AG04450 (cell line): Measurements from ENCODE around the gene CRYBG3. TPM values are rescaled to one million over a fixed set of nuclear protein-coding genes. Genes with fewer than 3 reads are reported as not detected.

Source experiments
- CTCF ChIA-PET: fragments of 300-600, 350-600 bp; formaldehyde crosslinking; extraction: SDS; loops from one replicate; lab custom pipeline; 2022; ENCODE audit warnings: antibody characterized with exemption, inconsistent platforms; lab: Charles Lee
- POLR2A ChIA-PET: fragments of 350-600 bp; formaldehyde crosslinking; extraction: SDS; loops from one replicate; lab custom pipeline; 2021; ENCODE audit warnings: antibody characterized with exemption, inconsistent platforms; lab: Yijun Ruan, JAX
- DNase-seq: peaks from one replicate; pipeline ENCODE4 v3.0.0-alpha.2; 2011; ENCODE audit warnings: low read depth, low spot score
- H3K27ac ChIP-seq: one replicate; pipeline ENCODE4 v1.5.1; 2012; ENCODE audit warnings: low read depth, low read length, control low read depth
- H3K27me3 ChIP-seq: one replicate; pipeline ENCODE4 v1.6.0; 2012; ENCODE audit warnings: low read length; ENCODE audit not compliant: control insufficient read depth, insufficient read depth
- H3K4me3 ChIP-seq: 2 replicates; pipeline ENCODE4 v1.5.1; 2011; ENCODE audit warnings: mild to moderate bottlenecking, low read depth, low read length, control low read depth
- H3K9me3 ChIP-seq: 2 replicates; pipeline ENCODE4 v1.5.1; 2012; ENCODE audit warnings: low read length; ENCODE audit not compliant: control insufficient read depth, insufficient read depth
- polyA plus RNA-seq: library from polyadenylated mRNA; depleted of rRNA; stranded (reverse); fragments of >200 nt; gene quantifications from 2 replicates; pipeline ENCODE4 v1.2.3, GENCODE V29; 2011
- TF ChIP-seq, protein P1 (sequence below): IDR thresholded peaks from 2 replicates; pipeline ENCODE4 v1.5.1; 2011; ENCODE audit warnings: low read depth, low read length, control low read depth, inconsistent platforms

CRYBG3 gene
- polyA plus RNA-seq, 1 experiment = 9.9 TPM

- POLR2A ChIA-PET = no interaction called here
These were observed 127.3 kb downstream of the CRYBG3 start for GRCh38 chr3:97949110-97949485.

DNA sequence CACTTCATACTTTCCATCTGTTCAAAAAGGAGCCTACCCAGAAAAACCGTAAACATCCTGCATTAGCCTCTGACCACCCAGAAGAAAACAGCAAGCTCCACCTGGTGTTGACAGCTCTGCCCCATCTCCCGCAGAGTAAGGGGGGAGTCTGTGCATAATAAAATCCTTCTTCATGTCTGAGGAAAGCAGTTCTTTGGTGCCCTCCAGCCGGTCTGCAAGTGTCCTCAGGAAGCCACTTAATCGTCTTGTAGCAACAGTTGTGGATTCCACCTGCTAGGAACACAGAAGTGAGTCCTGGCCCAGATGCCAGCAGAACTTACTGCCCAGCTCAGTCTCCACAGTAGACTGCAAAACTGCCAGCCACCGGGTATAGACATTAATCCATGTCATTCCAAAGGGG, 127.9 kb downstream of the CRYBG3 start:
- Histone ChIP-seq H3K4me3 (no peak overlapping the region), H3K27ac (no peak overlapping the region), H3K27me3 (no peaks in the 10 kb centered on the region), H3K9me3 (no peaks in the 10 kb centered on the region)
- TF ChIP-seq, protein P1, sequence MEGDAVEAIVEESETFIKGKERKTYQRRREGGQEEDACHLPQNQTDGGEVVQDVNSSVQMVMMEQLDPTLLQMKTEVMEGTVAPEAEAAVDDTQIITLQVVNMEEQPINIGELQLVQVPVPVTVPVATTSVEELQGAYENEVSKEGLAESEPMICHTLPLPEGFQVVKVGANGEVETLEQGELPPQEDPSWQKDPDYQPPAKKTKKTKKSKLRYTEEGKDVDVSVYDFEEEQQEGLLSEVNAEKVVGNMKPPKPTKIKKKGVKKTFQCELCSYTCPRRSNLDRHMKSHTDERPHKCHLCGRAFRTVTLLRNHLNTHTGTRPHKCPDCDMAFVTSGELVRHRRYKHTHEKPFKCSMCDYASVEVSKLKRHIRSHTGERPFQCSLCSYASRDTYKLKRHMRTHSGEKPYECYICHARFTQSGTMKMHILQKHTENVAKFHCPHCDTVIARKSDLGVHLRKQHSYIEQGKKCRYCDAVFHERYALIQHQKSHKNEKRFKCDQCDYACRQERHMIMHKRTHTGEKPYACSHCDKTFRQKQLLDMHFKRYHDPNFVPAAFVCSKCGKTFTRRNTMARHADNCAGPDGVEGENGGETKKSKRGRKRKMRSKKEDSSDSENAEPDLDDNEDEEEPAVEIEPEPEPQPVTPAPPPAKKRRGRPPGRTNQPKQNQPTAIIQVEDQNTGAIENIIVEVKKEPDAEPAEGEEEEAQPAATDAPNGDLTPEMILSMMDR = no peak
- DNase-seq = no peak
- POLR2A ChIA-PET = no interaction called here
- CTCF ChIA-PET = no interaction called here

More at GRCh38 chr3:97949110-97949485, 127.3 kb downstream of the CRYBG3 start:
- Histone ChIP-seq H3K9me3 (no peaks in the 10 kb centered on the region), H3K27ac (no peak overlapping the region), H3K4me3 (no peak overlapping the region), H3K27me3 (no peaks in the 10 kb centered on the region)
- no peak for DNase-seq
- CTCF ChIA-PET = no interaction called here
- TF ChIP-seq, protein P1 = no peak

GRCh38 chr3:97950360-97950759, 128.5 kb downstream of the CRYBG3 start:
- TF ChIP-seq, protein P1 = no peak
- Histone ChIP-seq H3K9me3 (no peaks in the 10 kb centered on the region), H3K27ac (no peak overlapping the region), H3K4me3 (no peak overlapping the region), H3K27me3 (no peaks in the 10 kb centered on the region)
- ChIA-PET POLR2A (no interaction called here), CTCF (interaction anchor here (1.8 kb wide), 1 partner anchor 73 kb away, joined by 4 read pairs; no protein-coding TSS in a partner anchor)
- DNase-seq = no peak

- H3K27me3 ChIP-seq = no peaks in the 10 kb centered on the region
- H3K4me3 ChIP-seq = no peak overlapping the region
- CTCF ChIA-PET = interaction anchor here (0.9 kb wide), 1 partner anchor 70 kb away, joined by 4 read pairs; no protein-coding TSS in a partner anchor
- peak; percentile 10 for DNase-seq
- H3K27ac ChIP-seq = no peak overlapping the region
- TF ChIP-seq, protein P1 = no peak
- POLR2A ChIA-PET = no interaction called here
- H3K9me3 ChIP-seq = no peaks in the 10 kb centered on the region
These were observed 130.5 kb downstream of the CRYBG3 start for GRCh38 chr3:97952280-97952679.

DNA sequence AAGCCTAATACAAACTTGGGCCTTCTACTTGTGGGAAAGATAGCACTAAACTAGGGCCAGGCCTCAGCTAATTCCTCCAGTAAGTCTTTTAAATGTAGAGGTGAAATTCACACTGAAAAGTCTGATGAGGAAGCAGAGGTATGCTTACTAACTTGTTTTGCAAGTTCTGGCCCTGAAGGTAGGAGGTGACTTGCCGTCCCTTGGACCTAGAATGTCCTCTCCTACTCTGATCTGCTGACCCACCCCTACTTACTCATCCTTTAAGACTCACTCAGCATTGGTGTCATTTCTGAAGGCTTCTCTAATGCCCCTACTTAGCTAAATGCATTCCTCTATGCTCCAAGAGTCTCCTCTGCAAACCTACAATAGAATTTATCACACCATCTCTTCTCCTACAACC, 131.1 kb downstream of the CRYBG3 start:
- no peak for DNase-seq
- H3K27ac ChIP-seq = no peak overlapping the region
- POLR2A ChIA-PET = no interaction called here
- no peaks in the 10 kb centered on the region for H3K27me3 ChIP-seq
- H3K4me3 ChIP-seq = no peak overlapping the region
- CTCF ChIA-PET = interaction anchor here (0.9 kb wide), 1 partner anchor 70 kb away, joined by 4 read pairs; no protein-coding TSS in a partner anchor
- no peaks in the 10 kb centered on the region for H3K9me3 ChIP-seq
- TF ChIP-seq, protein P1 = no peak
